ENCODE measurements around the gene RYK. TPM values are rescaled to one million over a fixed set of nuclear protein-coding genes. Genes with fewer than 3 reads are reported as not detected.

The RYK gene
- total RNA-seq, 1 donor from 2014 or later = 85.2 TPM

- Mint-ChIP-seq H3K27ac (peak overlapping the region; percentile 82), H3K9me3 (ENCODE audit: low read depth) (peaks cover 16% of the 10 kb centered on the region), H3K4me3 (ENCODE audit: low read depth) (no peak overlapping the region), H3K27me3 (no peaks in the 10 kb centered on the region), H3K36me3 (ENCODE audit: insufficient read depth) (peaks cover 27% of the 10 kb centered on the region), H3K4me1 (ENCODE audit: low read depth) (peaks cover 8% of the 10 kb centered on the region)
- peak; percentile 23 for TF ChIP-seq CTCF (IDR thresholded peaks at IDR 0.05; ENCODE audit: unreplicated experiment)
- no peak for DNase-seq (ENCODE audit: low spot score, unreplicated experiment)
These were observed 105.5 kb downstream of the RYK start for GRCh38 chr3:134145183-134145582.

- peaks cover 16% of the 10 kb centered on the region for H3K9me3 Mint-ChIP-seq (ENCODE audit: low read depth)
- TF ChIP-seq CTCF (IDR thresholded peaks at IDR 0.05; ENCODE audit: unreplicated experiment) = no peak
- H3K27me3 Mint-ChIP-seq = no peaks in the 10 kb centered on the region
- H3K4me3 Mint-ChIP-seq (ENCODE audit: low read depth) = no peak overlapping the region
- peak overlapping the region; percentile 60 for H3K27ac Mint-ChIP-seq
- H3K4me1 Mint-ChIP-seq (ENCODE audit: low read depth) = peaks cover 8% of the 10 kb centered on the region
- H3K36me3 Mint-ChIP-seq (ENCODE audit: insufficient read depth) = peaks cover 29% of the 10 kb centered on the region
- DNase-seq (ENCODE audit: low spot score, unreplicated experiment) = no peak
These were observed 106.0 kb downstream of the RYK start for GRCh38 chr3:134144694-134145093.

GRCh38 chr3:134143828-134144401 is 106.7 kb downstream of the RYK start:
- Mint-ChIP-seq H3K27me3 (no peaks in the 10 kb centered on the region), H3K27ac (no peak overlapping the region), H3K36me3 (ENCODE audit: insufficient read depth) (peaks cover 34% of the 10 kb centered on the region), H3K9me3 (ENCODE audit: low read depth) (peaks cover 18% of the 10 kb centered on the region), H3K4me1 (ENCODE audit: low read depth) (peaks cover 8% of the 10 kb centered on the region), H3K4me3 (ENCODE audit: low read depth) (no peak overlapping the region)
- DNase-seq (ENCODE audit: low spot score, unreplicated experiment) = no peak
- TF ChIP-seq CTCF (IDR thresholded peaks at IDR 0.05; ENCODE audit: unreplicated experiment) = no peak

- H3K27ac Mint-ChIP-seq = no peak overlapping the region
These were observed 114.1 kb downstream of the RYK start for GRCh38 chr3:134136604-134137003.

GRCh38 chr3:134134698-134135415 is 115.8 kb downstream of the RYK start:
- Mint-ChIP-seq H3K9me3 (ENCODE audit: low read depth) (peaks cover 29% of the 10 kb centered on the region), H3K4me1 (ENCODE audit: low read depth) (no peaks in the 10 kb centered on the region), H3K27me3 (no peaks in the 10 kb centered on the region), H3K27ac (no peak overlapping the region), H3K36me3 (ENCODE audit: insufficient read depth) (peaks cover 33% of the 10 kb centered on the region), H3K4me3 (ENCODE audit: low read depth) (no peak overlapping the region)
- no peak for DNase-seq (ENCODE audit: low spot score, unreplicated experiment)
- TF ChIP-seq CTCF (IDR thresholded peaks at IDR 0.05; ENCODE audit: unreplicated experiment) = no peak

More at GRCh38 chr3:134136604-134137003, 114.1 kb downstream of the RYK start:
- Mint-ChIP-seq H3K9me3 (ENCODE audit: low read depth) (peaks cover 27% of the 10 kb centered on the region), H3K27me3 (no peaks in the 10 kb centered on the region), H3K4me1 (ENCODE audit: low read depth) (no peaks in the 10 kb centered on the region), H3K36me3 (ENCODE audit: insufficient read depth) (peaks cover 34% of the 10 kb centered on the region), H3K4me3 (ENCODE audit: low read depth) (no peak overlapping the region)
- no peak for TF ChIP-seq CTCF (IDR thresholded peaks at IDR 0.05; ENCODE audit: unreplicated experiment)
- no peak for DNase-seq (ENCODE audit: low spot score, unreplicated experiment)

Data from progenitor cell of endocrine pancreas (in vitro differentiated cells).